H1 (cell line): Measurements from ENCODE around the gene ELMO1. TPM values are rescaled to one million over a fixed set of nuclear protein-coding genes. Genes with fewer than 3 reads are reported as not detected.

Source experiments
- CTCF ChIA-PET: fragments of 300-600 bp; sonication (Branson Sonifier 250); formaldehyde crosslinking; loops from one replicate; lab custom pipeline; 2021; ENCODE audit not compliant: partially characterized antibody; lab: Charles Lee
- POLR2A ChIA-PET: fragments of 300-600 bp; sonication (Branson Sonifier 250); formaldehyde crosslinking; loops from one replicate; lab custom pipeline; 2021; ENCODE audit warnings: inconsistent platforms; ENCODE audit not compliant: partially characterized antibody; lab: Charles Lee
- DNase-seq, 2 experiments: peaks; one replicate each; pipeline versions ENCODE4 v3.0.0 to v3.0.0-alpha.2; 2010 to 2022; ENCODE audit warnings: low spot score in 2 of 2, low read depth in 1 of 2, mixed read lengths in 1 of 2
- FAIRE-seq: peaks from 2 replicates; lab custom pipeline; 2011; peaks lifted over from hg19 to GRCh38; lab: Jason Lieb, UNC
- H2AFZ ChIP-seq: 2 replicates; pipeline ENCODE4 v1.8.1; 2012; ENCODE audit warnings: low read length, inconsistent platforms
- H2AK5ac ChIP-seq: 2 replicates; pipeline ENCODE4 v1.6.1; 2013; ENCODE audit warnings: low read depth, low read length
- H2BK120ac ChIP-seq: replicated peaks from 2 replicates; pipeline ENCODE3; 2013; ENCODE audit warnings: low read depth, low read length, inconsistent platforms
- H2BK12ac ChIP-seq: 2 replicates; pipeline ENCODE4 v1.6.1; 2013; ENCODE audit warnings: low read depth, low read length
- H2BK15ac ChIP-seq: 2 replicates; pipeline ENCODE4 v1.6.1; 2013; ENCODE audit warnings: low read length
- H2BK20ac ChIP-seq: 2 replicates; pipeline ENCODE4 v1.6.1; 2013; ENCODE audit warnings: low read length
- H2BK5ac ChIP-seq: 2 replicates; pipeline ENCODE4 v1.6.1; 2013; ENCODE audit warnings: low read depth, low read length
- H3K14ac ChIP-seq: 2 replicates; pipeline ENCODE4 v1.6.1; 2013; ENCODE audit warnings: inconsistent platforms; ENCODE audit not compliant: insufficient read length
- H3K18ac ChIP-seq: 2 replicates; pipeline ENCODE4 v1.6.1; 2013; ENCODE audit warnings: low read length; ENCODE audit errors: extremely low read depth
- H3K23ac ChIP-seq: 2 replicates; pipeline ENCODE4 v1.6.1; 2013; ENCODE audit warnings: inconsistent platforms; ENCODE audit not compliant: insufficient read length
- H3K23me2 ChIP-seq: 2 replicates; pipeline ENCODE4 v1.6.1; 2013; ENCODE audit warnings: low read depth, low read length
- H3K27ac ChIP-seq: 2 replicates; pipeline ENCODE4 v1.6.1; 2011; ENCODE audit warnings: low read depth, low read length, inconsistent platforms
- H3K27me3 ChIP-seq, 4 experiments: replicated peaks in 1 of 4; 1 replicate in 1 of 4; 2 replicates in 3 of 4; pipeline versions ENCODE4 v1.6.1 to v1.8.1; 2011 to 2013; ENCODE audit warnings: low read length in 3 of 4, mild to moderate bottlenecking in 3 of 4, inconsistent platforms in 2 of 4, mixed read lengths in 2 of 4, moderate library complexity in 1 of 4; ENCODE audit not compliant: control insufficient read depth in 3 of 4, insufficient read depth in 3 of 4; ENCODE audit errors: extremely low read depth in 1 of 4
- H3K36me3 ChIP-seq, 4 experiments: 2 replicates each; pipeline versions ENCODE4 v1.6.1 to v1.8.1; 2011 to 2013; ENCODE audit warnings: mild to moderate bottlenecking in 4 of 4, low read length in 3 of 4, moderate library complexity in 2 of 4, control low read depth in 1 of 4, inconsistent platforms in 1 of 4; ENCODE audit not compliant: insufficient read depth in 4 of 4, control insufficient read depth in 2 of 4
- H3K4ac ChIP-seq: replicated peaks from 2 replicates; pipeline ENCODE3; 2013; ENCODE audit warnings: low read length, low read depth, mixed read lengths, inconsistent platforms; ENCODE audit not compliant: insufficient read length
- H3K4me1 ChIP-seq, 4 experiments: replicated peaks in 1 of 4; 1 replicate in 1 of 4; 2 replicates in 3 of 4; pipeline versions ENCODE4 v1.6.1 to v1.8.1; 2011 to 2013; ENCODE audit warnings: low read length in 3 of 4, inconsistent platforms in 2 of 4, mixed read lengths in 1 of 4; ENCODE audit not compliant: insufficient read depth in 4 of 4, control insufficient read depth in 3 of 4
- H3K4me2 ChIP-seq, 2 experiments: 2 replicates each; pipeline versions ENCODE4 v1.6.1 to v1.8.1; 2011 to 2013; ENCODE audit warnings: low read depth in 2 of 2, low read length in 2 of 2, control low read depth in 1 of 2, inconsistent platforms in 1 of 2, mild to moderate bottlenecking in 1 of 2; ENCODE audit not compliant: insufficient read depth in 1 of 2
- H3K4me3 ChIP-seq, 4 experiments: fragments of 200-600, 300-600 bp in 1 of 4; sonication (generic), shearing (Covaris generic), sonication (Bioruptor Twin) in 1 of 4; 2 replicates each; pipeline versions ENCODE4 v1.5.1 to v1.8.1; 2011 to 2016; ENCODE audit warnings: low read length in 4 of 4, low read depth in 3 of 4, control low read depth in 2 of 4, inconsistent platforms in 2 of 4, mild to moderate bottlenecking in 2 of 4, mixed read lengths in 1 of 4, moderate library complexity in 1 of 4; ENCODE audit not compliant: insufficient read depth in 2 of 4; ENCODE audit errors: extremely low read depth in 1 of 4
- H3K56ac ChIP-seq: replicated peaks from 2 replicates; pipeline ENCODE3; 2013; ENCODE audit warnings: low read depth, mild to moderate bottlenecking, mixed read lengths, low read length, inconsistent platforms; ENCODE audit not compliant: insufficient read length
- H3K79me1 ChIP-seq: 2 replicates; pipeline ENCODE4 v1.6.1; 2013; ENCODE audit warnings: low read depth, low read length, control low read depth
- H3K79me2 ChIP-seq, 2 experiments: 2 replicates each; pipeline versions ENCODE4 v1.6.1 to v1.8.1; 2012 to 2013; ENCODE audit warnings: low read length in 2 of 2, mild to moderate bottlenecking in 2 of 2, inconsistent platforms in 1 of 2; ENCODE audit not compliant: insufficient read depth in 2 of 2, control insufficient read depth in 1 of 2
- H3K9ac ChIP-seq, 4 experiments: replicated peaks in 1 of 4; 1 replicate in 1 of 4; 2 replicates in 3 of 4; pipeline versions ENCODE4 v1.6.1 to v1.8.1; 2011 to 2013; ENCODE audit warnings: low read depth in 3 of 4, low read length in 3 of 4, control low read depth in 2 of 4, mild to moderate bottlenecking in 2 of 4, moderate library complexity in 2 of 4, inconsistent platforms in 1 of 4; ENCODE audit errors: extremely low read depth in 1 of 4
- H3K9me3 ChIP-seq, 2 experiments: 2 replicates each; pipeline versions ENCODE4 v1.6.1 to v1.8.1; 2012 to 2013; ENCODE audit warnings: mild to moderate bottlenecking in 2 of 2, moderate library complexity in 2 of 2, control low read depth in 1 of 2, inconsistent platforms in 1 of 2, low read depth in 1 of 2, low read length in 1 of 2, mixed read lengths in 1 of 2; ENCODE audit not compliant: insufficient read depth in 2 of 2
- H4K20me1 ChIP-seq, 2 experiments: replicated peaks in 1 of 2; 2 replicates each; pipeline versions ENCODE3 to v1.8.1; 2011 to 2013; ENCODE audit warnings: inconsistent platforms in 2 of 2, low read length in 2 of 2, mild to moderate bottlenecking in 1 of 2; ENCODE audit not compliant: insufficient read depth in 2 of 2, control insufficient read depth in 1 of 2
- H4K5ac ChIP-seq: 2 replicates; pipeline ENCODE4 v1.6.1; 2013; ENCODE audit warnings: low read length, low read depth, mixed read lengths, inconsistent platforms; ENCODE audit not compliant: insufficient read length
- H4K8ac ChIP-seq: 2 replicates; pipeline ENCODE4 v1.8.0; 2013; ENCODE audit warnings: mild to moderate bottlenecking, moderate library complexity, low read length, inconsistent platforms; ENCODE audit not compliant: insufficient read depth; ENCODE audit errors: extremely low read depth
- H4K91ac ChIP-seq: replicated peaks from 2 replicates; pipeline ENCODE3; 2013; ENCODE audit warnings: low read length, mixed read lengths, inconsistent platforms; ENCODE audit not compliant: insufficient read length
- ATF2 ChIP-seq: IDR thresholded peaks from 2 replicates; pipeline ENCODE4 v1.6.1; 2012; ENCODE audit warnings: low read length, inconsistent platforms
- CHD2 ChIP-seq: IDR thresholded peaks from 2 replicates; pipeline ENCODE4 v1.6.1; 2012; ENCODE audit warnings: low read length, improper control_type of control experiment
- CTBP2 ChIP-seq: IDR thresholded peaks from 2 replicates; pipeline ENCODE4 v1.7.0; 2011; ENCODE audit warnings: borderline replicate concordance, mild to moderate bottlenecking, moderate library complexity, mixed read lengths, low read length; ENCODE audit not compliant: insufficient read depth, insufficient read length
- JUN ChIP-seq: IDR thresholded peaks from 2 replicates; pipeline ENCODE4 v1.6.1; 2011; ENCODE audit warnings: low read depth, mild to moderate bottlenecking, improper control_type of control experiment, low read length
- KDM4A ChIP-seq: IDR thresholded peaks from one replicate; pipeline ENCODE4 v1.7.1; 2012; ENCODE audit warnings: low read depth, mild to moderate bottlenecking, moderate library complexity, low read length, inconsistent platforms; ENCODE audit not compliant: severe bottlenecking
- MAFK ChIP-seq: IDR thresholded peaks from 2 replicates; pipeline ENCODE4 v1.6.1; 2012; ENCODE audit warnings: low read depth, mild to moderate bottlenecking, improper control_type of control experiment, low read length
- POLR2A ChIP-seq, 2 experiments: IDR thresholded peaks; 1 replicate in 1 of 2; 2 replicates in 1 of 2; pipeline ENCODE4 v1.6.1; 2011; ENCODE audit warnings: low read depth in 2 of 2, low read length in 2 of 2, mild to moderate bottlenecking in 2 of 2; ENCODE audit errors: control extremely low read depth in 1 of 2
- SAP30 ChIP-seq: fragments of 300-600 bp; sonication (generic); IDR thresholded peaks from 2 replicates; pipeline ENCODE4 v1.7.1; 2012; ENCODE audit warnings: low read length, moderate library complexity, mild to moderate bottlenecking, inconsistent platforms; ENCODE audit not compliant: insufficient read depth, insufficient replicate concordance
- SP2 ChIP-seq: IDR thresholded peaks from 2 replicates; pipeline ENCODE4 v1.6.1; 2012; ENCODE audit warnings: mild to moderate bottlenecking, low read length, inconsistent platforms
- YY1 ChIP-seq: IDR thresholded peaks from 2 replicates; pipeline ENCODE4 v1.6.1; 2011; ENCODE audit warnings: low read depth, mild to moderate bottlenecking, low read length
- WGBS, 2 experiments: shearing (Covaris generic) in 1 of 2; methylation state at CpG; one replicate each; pipeline versions ENCODE4 v1.1.6 to v1.1.7; 2013 to 2015; ENCODE audit warnings: low lambda C conversion rate in 2 of 2, mixed read lengths in 2 of 2, inconsistent platforms in 1 of 2, low coverage in 1 of 2, missing lambda C conversion rate in 1 of 2; ENCODE audit not compliant: insufficient replicate concordance in 2 of 2, insufficient coverage in 1 of 2, insufficient read length in 1 of 2; ENCODE audit errors: extremely low coverage in 1 of 2, missing lambda C conversion rate in 1 of 2; 5-methylcytosine and 5-hydroxymethylcytosine counted together
- polyA plus RNA-seq, 7 experiments: library from polyadenylated mRNA; depleted of rRNA in 3 of 7; stranded (reverse) in 5 of 7; unstranded in 2 of 7; fragments of >200 nt in 5 of 7; fragments of 200-250 nt in 2 of 7; gene quantifications; 1 replicate in 5 of 7; 2 replicates in 1 of 7; 4 replicates in 1 of 7; pipeline versions ENCODE4 v1.2.1 to v1.2.3, GENCODE V29; 2011 to 2013; ENCODE audit warnings: missing spikeins in 2 of 7, mixed read lengths in 2 of 7
- total RNA-seq: library from RNA; stranded (reverse); fragmentation: NEBNext Ultra II Directional; extraction: Animal tissue kit (Norgen Biotek cat#: 25700); gene quantifications from 2 replicates; pipeline ENCODE4 v1.2.1, GENCODE V29; 2021

The ELMO1 gene
- total and polyA plus RNA-seq, 2 of the 8 experiments (the other 6 are each of a cell fraction or from before 2014, with no cell fraction given) = 18.4 to 21.0 TPM

GRCh38 chr7:37286454-37286832 lies 162.2 kb downstream of the ELMO1 start:
- Histone ChIP-seq H2BK120ac (no peak overlapping the region), H3K14ac (no peak overlapping the region), H3K79me1 (no peaks in the 10 kb centered on the region), H4K91ac (no peak overlapping the region), H3K27me3 (no peaks in the 10 kb centered on the region), H3K9ac (no peak overlapping the region), H3K79me2 (no peaks in the 10 kb centered on the region), H3K4me2 (no peak overlapping the region), H2AFZ (no peak overlapping the region), H3K18ac (no peak overlapping the region), H3K27ac (no peak overlapping the region), H3K4me3 (no peak overlapping the region), H2AK5ac (no peak overlapping the region), H3K56ac (no peak overlapping the region), H4K8ac (no peak overlapping the region), H2BK12ac (no peak overlapping the region), H4K20me1 (no peaks in the 10 kb centered on the region), H3K9me3 (no peaks in the 10 kb centered on the region), H2BK5ac (no peak overlapping the region), H3K23me2 (no peaks in the 10 kb centered on the region), H2BK15ac (no peak overlapping the region), H3K36me3 (no peaks in the 10 kb centered on the region), H2BK20ac (no peak overlapping the region), H4K5ac (no peak overlapping the region), H3K23ac (no peak overlapping the region), H3K4me1 (peaks cover 0 to 16% (median 3%) of the 10 kb centered on the region in 4 experiments; a peak in 5 of 7 replicates), H3K4ac (no peak overlapping the region)
- FAIRE-seq (no peak), DNase-seq (no peak)
- POLR2A ChIA-PET = interaction anchor here (0.6 kb wide), 1 partner anchor 1023 kb away, joined by 3 read pairs; no protein-coding TSS in a partner anchor
- CTCF ChIA-PET = interaction anchor here (0.6 to 4.1 kb wide), 19 partner anchors 11 to 446 kb away, joined by 3 to 27 read pairs (median 5); no protein-coding TSS in a partner anchor
- WGBS, 2 experiments = 100% methylated on average over 2 of the region's 2 CpGs; no CpG with 5 or more reads in 1 of the 2 experiments
- TF ChIP-seq YY1 (no peak), SP2 (no peak), POLR2A (IDR thresholded peaks at IDR 0.05; ENCODE audit: control extremely low read depth in 1 of 2, low read depth in 2 of 2, low read length in 2 of 2) (no peak), CTBP2 (no peak), KDM4A (no peak), CHD2 (no peak), SAP30 (no peak), MAFK (no peak), JUN (no peak), ATF2 (no peak)
